ENCODE measurements around the gene TNFAIP2.

TNFAIP2 gene

DNA sequence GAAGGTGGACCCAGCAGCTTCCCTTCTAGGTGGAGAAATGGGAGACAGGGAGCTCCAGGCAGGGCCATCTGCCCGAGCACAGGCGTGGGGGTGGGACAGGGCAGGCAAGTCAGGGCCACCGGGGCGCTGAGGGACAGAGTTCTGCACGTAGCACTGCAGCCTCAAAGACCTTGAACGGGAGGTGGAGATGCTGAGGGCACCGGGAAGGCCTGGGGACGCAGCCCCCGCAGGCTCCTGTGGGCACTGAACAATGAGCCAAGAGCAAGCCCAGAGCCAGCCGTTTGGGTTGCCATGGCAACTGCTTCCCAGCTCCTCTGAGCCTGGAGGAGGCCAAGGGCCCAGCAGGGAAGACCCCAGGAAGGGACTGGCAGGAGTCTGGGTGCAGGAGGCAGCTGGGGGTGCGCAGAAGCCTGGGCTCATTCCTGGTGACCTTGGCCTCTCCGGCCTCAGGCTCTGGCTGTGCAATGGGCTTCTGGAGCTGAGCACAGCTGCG lies 35.9 kb upstream of the TNFAIP2 start:
- ATAC-seq, result no peak
- TF ChIP-seq ZNF70 (CRISPR knock-in tag; IDR thresholded peaks at IDR 0.05) (no peak), RARB (CRISPR knock-in tag; IDR thresholded peaks at IDR 0.05) (no peak), TCF4 (CRISPR knock-in tag; IDR thresholded peaks at IDR 0.05; ENCODE audit: borderline replicate concordance) (no peak), SNAI2 (CRISPR knock-in tag; IDR thresholded peaks at IDR 0.05) (no peak), TOX (CRISPR knock-in tag; IDR thresholded peaks at IDR 0.05; ENCODE audit: borderline replicate concordance) (no peak), TSHZ2 (CRISPR knock-in tag; IDR thresholded peaks at IDR 0.05) (no peak), ESRRG (CRISPR knock-in tag; IDR thresholded peaks at IDR 0.05) (no peak), ISL1 (CRISPR knock-in tag; IDR thresholded peaks at IDR 0.05) (no peak), ZC3H10 (CRISPR knock-in tag; IDR thresholded peaks at IDR 0.05) (no peak), CSDC2 (CRISPR knock-in tag; IDR thresholded peaks at IDR 0.05) (no peak)
- TF ChIP-seq, protein P1, sequence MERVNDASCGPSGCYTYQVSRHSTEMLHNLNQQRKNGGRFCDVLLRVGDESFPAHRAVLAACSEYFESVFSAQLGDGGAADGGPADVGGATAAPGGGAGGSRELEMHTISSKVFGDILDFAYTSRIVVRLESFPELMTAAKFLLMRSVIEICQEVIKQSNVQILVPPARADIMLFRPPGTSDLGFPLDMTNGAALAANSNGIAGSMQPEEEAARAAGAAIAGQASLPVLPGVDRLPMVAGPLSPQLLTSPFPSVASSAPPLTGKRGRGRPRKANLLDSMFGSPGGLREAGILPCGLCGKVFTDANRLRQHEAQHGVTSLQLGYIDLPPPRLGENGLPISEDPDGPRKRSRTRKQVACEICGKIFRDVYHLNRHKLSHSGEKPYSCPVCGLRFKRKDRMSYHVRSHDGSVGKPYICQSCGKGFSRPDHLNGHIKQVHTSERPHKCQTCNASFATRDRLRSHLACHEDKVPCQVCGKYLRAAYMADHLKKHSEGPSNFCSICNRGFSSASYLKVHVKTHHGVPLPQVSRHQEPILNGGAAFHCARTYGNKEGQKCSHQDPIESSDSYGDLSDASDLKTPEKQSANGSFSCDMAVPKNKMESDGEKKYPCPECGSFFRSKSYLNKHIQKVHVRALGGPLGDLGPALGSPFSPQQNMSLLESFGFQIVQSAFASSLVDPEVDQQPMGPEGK (CRISPR knock-in tag; IDR thresholded peaks at IDR 0.05; ENCODE audit: borderline replicate concordance), result no peak
- TF ChIP-seq, protein P2, sequence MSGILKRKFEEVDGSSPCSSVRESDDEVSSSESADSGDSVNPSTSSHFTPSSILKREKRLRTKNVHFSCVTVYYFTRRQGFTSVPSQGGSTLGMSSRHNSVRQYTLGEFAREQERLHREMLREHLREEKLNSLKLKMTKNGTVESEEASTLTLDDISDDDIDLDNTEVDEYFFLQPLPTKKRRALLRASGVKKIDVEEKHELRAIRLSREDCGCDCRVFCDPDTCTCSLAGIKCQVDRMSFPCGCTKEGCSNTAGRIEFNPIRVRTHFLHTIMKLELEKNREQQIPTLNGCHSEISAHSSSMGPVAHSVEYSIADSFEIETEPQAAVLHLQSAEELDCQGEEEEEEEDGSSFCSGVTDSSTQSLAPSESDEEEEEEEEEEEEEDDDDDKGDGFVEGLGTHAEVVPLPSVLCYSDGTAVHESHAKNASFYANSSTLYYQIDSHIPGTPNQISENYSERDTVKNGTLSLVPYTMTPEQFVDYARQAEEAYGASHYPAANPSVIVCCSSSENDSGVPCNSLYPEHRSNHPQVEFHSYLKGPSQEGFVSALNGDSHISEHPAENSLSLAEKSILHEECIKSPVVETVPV (CRISPR knock-in tag; IDR thresholded peaks at IDR 0.05), result no peak

DNA sequence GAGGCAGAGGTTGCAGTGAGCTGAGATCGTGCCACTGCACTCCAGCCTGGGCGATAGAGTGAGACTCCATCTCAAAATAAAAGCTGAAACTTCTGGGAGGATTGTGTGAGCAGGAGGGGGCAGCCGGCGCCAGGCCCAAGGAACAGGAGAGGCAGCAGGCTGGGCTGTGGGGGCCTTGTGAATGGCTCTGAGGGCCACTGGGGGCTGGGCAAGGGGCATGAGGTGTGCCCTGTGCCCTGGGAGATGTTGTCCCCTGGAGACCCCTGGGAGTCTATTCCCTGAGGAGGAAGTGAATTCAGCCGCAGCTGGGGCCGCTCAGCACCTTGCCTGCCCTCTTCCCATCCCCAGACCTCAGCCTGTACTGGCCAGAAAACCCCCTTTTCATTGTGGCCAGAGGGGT lies 34.3 kb upstream of the TNFAIP2 start:
- TF ChIP-seq OSR1 (CRISPR knock-in tag; IDR thresholded peaks at IDR 0.05) (no peak), PPARA (CRISPR knock-in tag; IDR thresholded peaks at IDR 0.05; ENCODE audit: borderline replicate concordance) (no peak), RARB (CRISPR knock-in tag; IDR thresholded peaks at IDR 0.05) (no peak), SNAI2 (CRISPR knock-in tag; IDR thresholded peaks at IDR 0.05) (no peak), ISL1 (CRISPR knock-in tag; IDR thresholded peaks at IDR 0.05) (no peak), CREB5 (CRISPR knock-in tag; IDR thresholded peaks at IDR 0.05; ENCODE audit: low read depth) (no peak), ZNF70 (CRISPR knock-in tag; IDR thresholded peaks at IDR 0.05) (no peak), ZNF8 (CRISPR knock-in tag; IDR thresholded peaks at IDR 0.05) (no peak)
- TF ChIP-seq, protein P3, sequence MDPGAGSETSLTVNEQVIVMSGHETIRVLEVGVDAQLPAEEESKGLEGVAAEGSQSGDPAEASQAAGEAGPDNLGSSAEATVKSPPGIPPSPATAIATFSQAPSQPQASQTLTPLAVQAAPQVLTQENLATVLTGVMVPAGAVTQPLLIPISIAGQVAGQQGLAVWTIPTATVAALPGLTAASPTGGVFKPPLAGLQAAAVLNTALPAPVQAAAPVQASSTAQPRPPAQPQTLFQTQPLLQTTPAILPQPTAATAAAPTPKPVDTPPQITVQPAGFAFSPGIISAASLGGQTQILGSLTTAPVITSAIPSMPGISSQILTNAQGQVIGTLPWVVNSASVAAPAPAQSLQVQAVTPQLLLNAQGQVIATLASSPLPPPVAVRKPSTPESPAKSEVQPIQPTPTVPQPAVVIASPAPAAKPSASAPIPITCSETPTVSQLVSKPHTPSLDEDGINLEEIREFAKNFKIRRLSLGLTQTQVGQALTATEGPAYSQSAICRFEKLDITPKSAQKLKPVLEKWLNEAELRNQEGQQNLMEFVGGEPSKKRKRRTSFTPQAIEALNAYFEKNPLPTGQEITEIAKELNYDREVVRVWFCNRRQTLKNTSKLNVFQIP (CRISPR knock-in tag; IDR thresholded peaks at IDR 0.05; ENCODE audit: borderline replicate concordance, low read depth), result no peak
- TF ChIP-seq, protein P2 (CRISPR knock-in tag; IDR thresholded peaks at IDR 0.05), result no peak

More for the DNA sequence above, 34.3 kb upstream of the TNFAIP2 start:
- no peak for ATAC-seq

Data from SK-N-SH treated with all-trans-retinoic acid at 6 μM for 48 hours (cell line).